ENCODE measurements around the gene ABCC5. TPM values are rescaled to one million over a fixed set of nuclear protein-coding genes. Genes with fewer than 3 reads are reported as not detected.

ABCC5 gene
- total and polyA plus RNA-seq, 5 donors from 2014 or later = 12.4 to 27.1 (median 14.1) TPM

GRCh38 chr3:183962807-183963206, 54.9 kb downstream of the ABCC5 start:
- peaks cover 0 to 1% (median 0%) of the 10 kb centered on the region in 7 donors for H3K9me3 Mint-ChIP-seq
- Histone ChIP-seq H3K36me3 (ENCODE audit: control insufficient read depth, insufficient read depth, low read length) (peaks cover 37% of the 10 kb centered on the region), H3K4me1 (ENCODE audit: control insufficient read depth, insufficient read depth, low read length, poor library complexity, severe bottlenecking) (no peaks in the 10 kb centered on the region), H3K27ac (ENCODE audit: insufficient read depth, low read length, poor library complexity, severe bottlenecking) (no peak overlapping the region), H3K9me3 (ENCODE audit: control insufficient read depth in 2 of 2, low read length in 2 of 2) (no peaks in the 10 kb centered on the region), H3K27me3 (ENCODE audit: control insufficient read depth, insufficient read depth, low read length) (no peaks in the 10 kb centered on the region), H3K4me3 (ENCODE audit: low read depth, low read length) (no peak overlapping the region)
- H3K27ac Mint-ChIP-seq = peak overlapping the region in 1 of 3 donors; percentile 23
- DNase-seq = no peak
- no peaks in the 10 kb centered on the region for H3K4me1 Mint-ChIP-seq
- H3K36me3 Mint-ChIP-seq = peaks cover 36% of the 10 kb centered on the region
- no peak overlapping the region for H3K4me3 Mint-ChIP-seq
- H3K27me3 Mint-ChIP-seq = no peaks in the 10 kb centered on the region
- no peak for ATAC-seq (ENCODE audit: low read depth in 2 of 2)

DNA sequence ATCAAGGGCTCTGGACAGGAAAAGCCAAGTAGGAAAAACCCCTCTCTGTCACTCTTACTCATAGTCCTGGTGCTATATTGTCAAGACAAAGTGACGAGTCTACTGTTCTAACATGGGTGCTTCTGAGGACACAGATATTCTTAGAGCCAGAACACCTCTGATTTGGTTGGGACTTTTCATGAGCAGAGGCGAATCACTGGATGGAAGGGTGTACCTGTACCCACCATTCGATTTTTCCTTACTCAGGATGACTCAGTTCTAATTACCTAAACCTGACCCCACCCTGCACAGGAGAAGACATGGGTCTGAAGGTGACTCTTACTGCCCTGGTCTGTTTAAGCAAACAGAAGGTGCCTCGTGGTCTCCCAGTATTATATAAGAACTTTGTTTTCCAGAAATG, 58.5 kb downstream of the ABCC5 start:
- DNase-seq (no peak), ATAC-seq (ENCODE audit: low read depth in 2 of 2) (no peak)
- Histone ChIP-seq H3K4me1 (ENCODE audit: control insufficient read depth, insufficient read depth, low read length, poor library complexity, severe bottlenecking) (no peaks in the 10 kb centered on the region), H3K27ac (ENCODE audit: insufficient read depth, low read length, poor library complexity, severe bottlenecking) (no peak overlapping the region), H3K9me3 (ENCODE audit: control insufficient read depth in 2 of 2, low read length in 2 of 2) (no peaks in the 10 kb centered on the region), H3K27me3 (ENCODE audit: control insufficient read depth, insufficient read depth, low read length) (no peaks in the 10 kb centered on the region), H3K36me3 (ENCODE audit: control insufficient read depth, insufficient read depth, low read length) (peaks cover 20% of the 10 kb centered on the region), H3K4me3 (ENCODE audit: low read depth, low read length) (no peak overlapping the region)
- Mint-ChIP-seq H3K27me3 (no peaks in the 10 kb centered on the region), H3K27ac (no peak overlapping the region), H3K9me3 (peaks cover 0 to 1% (median 0%) of the 10 kb centered on the region in 7 donors), H3K36me3 (peaks cover 25% of the 10 kb centered on the region), H3K4me1 (no peaks in the 10 kb centered on the region), H3K4me3 (no peak overlapping the region)

DNA sequence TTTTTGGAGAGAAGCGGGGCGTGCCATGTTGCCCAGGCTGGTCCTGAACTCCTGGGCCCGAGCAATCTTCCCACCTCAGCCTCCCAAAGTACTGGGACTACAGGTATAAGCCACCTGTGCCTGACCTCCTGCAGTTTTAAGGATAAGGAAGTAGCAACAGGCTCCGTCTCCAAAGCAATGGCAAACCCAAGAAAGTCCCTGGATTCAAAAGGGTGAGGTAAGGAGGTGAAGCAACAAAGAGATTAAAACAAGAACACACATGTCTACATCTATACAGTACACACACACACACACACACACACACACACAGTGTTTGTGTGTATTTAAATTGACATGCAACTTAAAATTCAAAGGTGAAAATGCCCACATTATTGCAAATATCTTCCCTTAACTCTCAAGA, 58.9 kb downstream of the ABCC5 start:
- H3K36me3 Mint-ChIP-seq = peaks cover 21% of the 10 kb centered on the region
- peaks cover 18% of the 10 kb centered on the region for H3K36me3 ChIP-seq (ENCODE audit: control insufficient read depth, insufficient read depth, low read length)
- peak overlapping the region in 1 of 3 donors; percentile 41 for H3K27ac Mint-ChIP-seq

GRCh38 chr3:183958226-183958625, 59.5 kb downstream of the ABCC5 start:
- ATAC-seq (ENCODE audit: low read depth in 2 of 2) (no peak), DNase-seq (no peak)
- no peaks in the 10 kb centered on the region for H3K27me3 Mint-ChIP-seq
- no peaks in the 10 kb centered on the region for H3K4me1 Mint-ChIP-seq
- H3K9me3 Mint-ChIP-seq = peaks cover 0 to 1% (median 0%) of the 10 kb centered on the region in 7 donors
- peaks cover 13% of the 10 kb centered on the region for H3K36me3 ChIP-seq (ENCODE audit: control insufficient read depth, insufficient read depth, low read length)
- no peaks in the 10 kb centered on the region for H3K4me1 ChIP-seq (ENCODE audit: control insufficient read depth, insufficient read depth, low read length, poor library complexity, severe bottlenecking)
- H3K27me3 ChIP-seq (ENCODE audit: control insufficient read depth, insufficient read depth, low read length) = no peaks in the 10 kb centered on the region
- H3K27ac Mint-ChIP-seq = peak overlapping the region in 1 of 3 donors; percentile 41
- H3K4me3 ChIP-seq (ENCODE audit: low read depth, low read length) = no peak overlapping the region
- H3K36me3 Mint-ChIP-seq = peaks cover 17% of the 10 kb centered on the region
- no peak overlapping the region for H3K27ac ChIP-seq (ENCODE audit: insufficient read depth, low read length, poor library complexity, severe bottlenecking)
- H3K9me3 ChIP-seq (ENCODE audit: control insufficient read depth in 2 of 2, low read length in 2 of 2) = no peaks in the 10 kb centered on the region
- H3K4me3 Mint-ChIP-seq = no peak overlapping the region

More for the DNA sequence above, 58.9 kb downstream of the ABCC5 start:
- DNase-seq (no peak), ATAC-seq (ENCODE audit: low read depth in 2 of 2) (no peak)
- Histone ChIP-seq H3K4me1 (ENCODE audit: control insufficient read depth, insufficient read depth, low read length, poor library complexity, severe bottlenecking) (no peaks in the 10 kb centered on the region), H3K9me3 (ENCODE audit: control insufficient read depth in 2 of 2, low read length in 2 of 2) (no peaks in the 10 kb centered on the region), H3K27ac (ENCODE audit: insufficient read depth, low read length, poor library complexity, severe bottlenecking) (no peak overlapping the region), H3K27me3 (ENCODE audit: control insufficient read depth, insufficient read depth, low read length) (no peaks in the 10 kb centered on the region), H3K4me3 (ENCODE audit: low read depth, low read length) (no peak overlapping the region)
- H3K27me3 Mint-ChIP-seq = no peaks in the 10 kb centered on the region
- H3K9me3 Mint-ChIP-seq = peaks cover 0 to 1% (median 0%) of the 10 kb centered on the region in 7 donors
- H3K4me1 Mint-ChIP-seq = no peaks in the 10 kb centered on the region
- H3K4me3 Mint-ChIP-seq = no peak overlapping the region

- ATAC-seq (ENCODE audit: low read depth in 2 of 2) = no peak
- no peaks in the 10 kb centered on the region for H3K27me3 Mint-ChIP-seq
- Histone ChIP-seq H3K36me3 (ENCODE audit: control insufficient read depth, insufficient read depth, low read length) (peaks cover 14% of the 10 kb centered on the region), H3K9me3 (ENCODE audit: control insufficient read depth in 2 of 2, low read length in 2 of 2) (no peaks in the 10 kb centered on the region), H3K4me3 (ENCODE audit: low read depth, low read length) (no peak overlapping the region), H3K4me1 (ENCODE audit: control insufficient read depth, insufficient read depth, low read length, poor library complexity, severe bottlenecking) (no peaks in the 10 kb centered on the region), H3K27ac (ENCODE audit: insufficient read depth, low read length, poor library complexity, severe bottlenecking) (no peak overlapping the region), H3K27me3 (ENCODE audit: control insufficient read depth, insufficient read depth, low read length) (no peaks in the 10 kb centered on the region)
- H3K4me1 Mint-ChIP-seq = no peaks in the 10 kb centered on the region
- H3K36me3 Mint-ChIP-seq = peaks cover 25% of the 10 kb centered on the region
- no peak overlapping the region for H3K27ac Mint-ChIP-seq
- no peak overlapping the region for H3K4me3 Mint-ChIP-seq
- DNase-seq = no peak
- no peaks in the 10 kb centered on the region for H3K9me3 Mint-ChIP-seq
These were observed 62.8 kb downstream of the ABCC5 start for GRCh38 chr3:183954875-183955274.

DNA sequence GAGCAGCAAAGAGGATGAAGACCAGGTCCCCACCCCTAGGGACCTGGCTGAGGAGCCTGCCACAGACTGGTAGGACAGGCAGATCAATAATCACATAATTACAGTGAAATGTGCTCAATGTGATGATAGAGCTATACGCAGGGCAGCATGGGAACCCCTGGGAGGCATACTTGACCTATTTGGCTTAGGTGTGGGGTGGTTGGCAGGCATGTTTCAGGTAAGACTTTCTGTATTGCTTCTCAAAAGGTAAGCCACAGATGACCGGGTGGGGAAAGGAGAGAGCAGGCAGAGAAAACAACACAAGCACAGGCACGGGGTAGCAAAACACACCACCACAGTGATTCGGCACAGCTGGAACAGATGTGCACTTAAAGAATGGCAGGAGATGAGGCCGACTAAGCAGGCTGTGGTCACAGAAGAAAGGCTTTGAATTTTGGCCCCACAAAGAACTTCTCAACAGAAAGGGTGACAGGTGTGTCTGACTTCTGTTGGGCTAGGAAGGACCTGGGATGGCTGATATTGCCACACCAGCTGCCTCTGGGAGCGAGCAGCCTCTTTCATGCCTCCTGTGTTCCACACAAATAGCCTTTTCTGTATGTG, 64.1 kb downstream of the ABCC5 start:
- H3K36me3 Mint-ChIP-seq = peaks cover 36% of the 10 kb centered on the region

DNA sequence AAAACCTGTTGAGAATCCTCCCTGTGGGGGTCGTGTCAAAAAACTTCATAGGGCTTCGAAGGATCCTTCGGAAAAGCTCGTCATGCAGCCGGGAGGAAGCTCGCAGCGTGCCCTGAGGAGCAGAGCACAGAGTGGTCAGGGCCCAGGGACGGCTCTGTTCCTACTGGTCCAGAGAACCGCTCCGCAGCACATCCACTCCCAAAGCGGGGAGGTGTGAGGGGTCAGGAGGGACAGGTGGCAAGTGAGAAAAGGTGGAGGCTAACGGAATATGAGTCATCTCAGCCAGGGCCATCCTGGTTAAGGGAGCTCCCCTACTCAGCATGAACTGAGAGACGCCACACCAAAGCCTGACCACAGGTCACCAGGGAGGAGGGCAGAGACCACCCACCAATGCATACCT, 66.2 kb downstream of the ABCC5 start:
- no peaks in the 10 kb centered on the region for H3K4me1 Mint-ChIP-seq
- H3K36me3 ChIP-seq (ENCODE audit: control insufficient read depth, insufficient read depth, low read length) = peaks cover 27% of the 10 kb centered on the region
- no peak for DNase-seq
- no peak overlapping the region for H3K4me3 ChIP-seq (ENCODE audit: low read depth, low read length)
- no peak overlapping the region for H3K27ac ChIP-seq (ENCODE audit: insufficient read depth, low read length, poor library complexity, severe bottlenecking)
- H3K4me3 Mint-ChIP-seq = no peak overlapping the region
- ATAC-seq (ENCODE audit: low read depth in 2 of 2) = no peak
- H3K27me3 Mint-ChIP-seq = no peaks in the 10 kb centered on the region
- H3K9me3 Mint-ChIP-seq = no peaks in the 10 kb centered on the region
- no peaks in the 10 kb centered on the region for H3K27me3 ChIP-seq (ENCODE audit: control insufficient read depth, insufficient read depth, low read length)
- no peaks in the 10 kb centered on the region for H3K9me3 ChIP-seq (ENCODE audit: control insufficient read depth in 2 of 2, low read length in 2 of 2)
- H3K27ac Mint-ChIP-seq = no peak overlapping the region
- H3K4me1 ChIP-seq (ENCODE audit: control insufficient read depth, insufficient read depth, low read length, poor library complexity, severe bottlenecking) = no peaks in the 10 kb centered on the region
- H3K36me3 Mint-ChIP-seq = peaks cover 50% of the 10 kb centered on the region

More for the DNA sequence above, 64.1 kb downstream of the ABCC5 start:
- Mint-ChIP-seq H3K4me1 (no peaks in the 10 kb centered on the region), H3K27ac (peak overlapping the region in 2 of 3 donors; percentile 11 to 85), H3K27me3 (no peaks in the 10 kb centered on the region), H3K9me3 (no peaks in the 10 kb centered on the region), H3K4me3 (no peak overlapping the region)
- H3K4me1 ChIP-seq (ENCODE audit: control insufficient read depth, insufficient read depth, low read length, poor library complexity, severe bottlenecking) = no peaks in the 10 kb centered on the region
- ATAC-seq (ENCODE audit: low read depth in 2 of 2) (no peak), DNase-seq (no peak)
- no peaks in the 10 kb centered on the region for H3K27me3 ChIP-seq (ENCODE audit: control insufficient read depth, insufficient read depth, low read length)
- no peaks in the 10 kb centered on the region for H3K9me3 ChIP-seq (ENCODE audit: control insufficient read depth in 2 of 2, low read length in 2 of 2)
- H3K4me3 ChIP-seq (ENCODE audit: low read depth, low read length) = no peak overlapping the region
- H3K36me3 ChIP-seq (ENCODE audit: control insufficient read depth, insufficient read depth, low read length) = peaks cover 19% of the 10 kb centered on the region
- H3K27ac ChIP-seq (ENCODE audit: insufficient read depth, low read length, poor library complexity, severe bottlenecking) = no peak overlapping the region

GRCh38 chr3:183949690-183950089, 68.0 kb downstream of the ABCC5 start:
- Histone ChIP-seq H3K9me3 (ENCODE audit: control insufficient read depth in 2 of 2, low read length in 2 of 2) (no peaks in the 10 kb centered on the region), H3K4me1 (ENCODE audit: control insufficient read depth, insufficient read depth, low read length, poor library complexity, severe bottlenecking) (no peaks in the 10 kb centered on the region), H3K4me3 (ENCODE audit: low read depth, low read length) (no peak overlapping the region), H3K27me3 (ENCODE audit: control insufficient read depth, insufficient read depth, low read length) (no peaks in the 10 kb centered on the region), H3K36me3 (ENCODE audit: control insufficient read depth, insufficient read depth, low read length) (peaks cover 39% of the 10 kb centered on the region), H3K27ac (ENCODE audit: insufficient read depth, low read length, poor library complexity, severe bottlenecking) (no peak overlapping the region)
- Mint-ChIP-seq H3K36me3 (peaks cover 57% of the 10 kb centered on the region), H3K27me3 (no peaks in the 10 kb centered on the region), H3K4me1 (no peaks in the 10 kb centered on the region), H3K9me3 (no peaks in the 10 kb centered on the region), H3K27ac (no peak overlapping the region), H3K4me3 (no peak overlapping the region)
- ATAC-seq (ENCODE audit: low read depth in 2 of 2) (no peak), DNase-seq (no peak)
